GM18861 (cell line): ENCODE data around the gene KATNA1.
"Not testable (repeated sequence)": the region's sequence is repeated elsewhere in the genome, so short reads cannot be mapped to it uniquely, and the experiment has no call there.

ENCODE experiments used
- ATAC-seq: cut with Tn5 transposase; IDR thresholded peaks from one replicate; pipeline ENCODE4 v1.9.1; 2021; ENCODE audit not compliant: unreplicated experiment

KATNA1 gene

GRCh38 chr6:149648148-149649145 is at the start of gene KATNA1:
Gene KATNA1 (minus strand): TSS chr6:149648714. CDS start chr6:149638547, 10,167 bp downstream.
- ATAC-seq, result peak; percentile 89

- no peak for ATAC-seq
Observed at GRCh38 chr6:149698175-149698574, 49.7 kb upstream of the KATNA1 start.

DNA sequence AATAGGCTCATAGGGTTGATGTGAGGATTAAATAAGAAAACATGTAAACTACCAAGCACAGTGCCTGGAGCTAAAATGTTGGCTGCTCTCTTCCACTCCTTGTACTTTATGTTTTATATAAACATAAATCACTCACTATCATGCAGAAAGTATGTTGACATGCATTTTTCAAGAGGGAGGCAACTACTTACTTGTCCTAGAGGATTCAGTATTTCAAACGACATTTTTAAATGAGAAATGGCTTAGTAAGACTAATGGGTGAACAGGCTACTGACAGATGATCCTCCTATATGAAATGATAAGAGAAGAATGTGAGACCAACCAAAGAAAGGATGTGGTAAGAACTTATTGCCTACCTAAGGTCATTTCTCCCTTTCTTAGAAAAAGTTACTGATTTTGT is 48.4 kb upstream of the KATNA1 start:
- no peak for ATAC-seq

DNA sequence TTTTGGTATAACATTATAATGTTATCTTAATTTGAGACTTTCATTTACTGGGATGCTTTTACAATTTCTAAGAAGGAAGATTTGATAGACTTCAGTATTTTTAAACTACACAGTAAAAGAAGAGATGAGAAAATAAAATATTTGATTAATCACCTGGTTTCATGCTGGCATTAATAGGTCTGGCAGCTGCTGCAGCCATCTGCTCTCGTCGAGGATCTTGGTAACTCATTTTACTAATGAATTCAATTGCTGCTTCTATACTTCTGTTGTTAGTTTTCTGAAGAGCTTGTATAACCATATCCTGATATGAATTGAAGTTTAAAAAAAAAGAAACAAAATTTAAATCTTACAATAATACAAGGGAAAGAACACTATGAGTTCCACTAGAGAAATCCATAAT is 46.4 kb upstream of the KATNA1 start:
- ATAC-seq, result no peak

GRCh38 chr6:149691201-149691600 is 42.7 kb upstream of the KATNA1 start:
- ATAC-seq, result no peak

DNA sequence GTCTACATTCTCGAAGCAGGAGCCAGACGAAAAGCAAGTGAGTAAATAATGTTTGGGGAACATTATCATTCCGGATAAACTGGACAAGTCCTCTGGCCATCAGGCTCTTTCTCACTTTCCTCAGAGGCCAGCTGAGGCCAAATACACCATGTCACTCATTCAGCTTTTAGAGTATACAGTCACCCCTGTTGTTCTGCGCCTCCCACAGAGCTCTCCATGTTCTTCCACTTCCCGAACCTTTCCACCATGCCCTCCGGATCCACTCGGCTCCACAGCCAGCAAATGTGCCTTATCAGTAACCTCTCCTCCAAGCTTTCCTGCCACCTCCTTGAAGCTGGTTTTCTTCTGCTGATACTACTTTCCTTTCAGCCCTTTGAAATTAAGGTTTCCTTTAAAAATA is 37.7 kb upstream of the KATNA1 start:
- no peak for ATAC-seq

- ATAC-seq, result no peak
Observed at GRCh38 chr6:149683256-149683859, 34.8 kb upstream of the KATNA1 start.

DNA sequence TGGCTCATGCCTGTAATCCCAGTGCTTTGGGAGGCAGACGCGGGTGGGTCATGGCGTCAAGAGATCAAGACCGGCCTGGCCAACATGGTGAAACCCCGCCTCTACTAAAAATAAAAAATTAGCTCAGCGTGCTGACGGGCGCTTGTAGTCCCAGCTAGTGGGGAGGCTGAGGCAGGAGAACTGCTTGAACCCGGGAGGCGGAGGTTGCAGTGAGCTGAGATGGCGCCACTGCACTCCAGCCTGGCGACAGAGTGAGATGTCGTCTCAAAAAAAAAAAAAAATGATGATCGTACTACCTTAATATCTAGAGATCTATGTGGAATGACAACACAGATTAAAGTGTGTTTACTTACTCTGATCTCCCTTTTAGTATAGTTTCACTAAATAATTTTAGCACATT is 33.3 kb upstream of the KATNA1 start:
- ATAC-seq, result not testable (repeated sequence)

- ATAC-seq, result no peak
Observed at GRCh38 chr6:149681209-149681608, 32.7 kb upstream of the KATNA1 start.

GRCh38 chr6:149680503-149680902 is 32.0 kb upstream of the KATNA1 start:
- peak; percentile 59 for ATAC-seq

DNA sequence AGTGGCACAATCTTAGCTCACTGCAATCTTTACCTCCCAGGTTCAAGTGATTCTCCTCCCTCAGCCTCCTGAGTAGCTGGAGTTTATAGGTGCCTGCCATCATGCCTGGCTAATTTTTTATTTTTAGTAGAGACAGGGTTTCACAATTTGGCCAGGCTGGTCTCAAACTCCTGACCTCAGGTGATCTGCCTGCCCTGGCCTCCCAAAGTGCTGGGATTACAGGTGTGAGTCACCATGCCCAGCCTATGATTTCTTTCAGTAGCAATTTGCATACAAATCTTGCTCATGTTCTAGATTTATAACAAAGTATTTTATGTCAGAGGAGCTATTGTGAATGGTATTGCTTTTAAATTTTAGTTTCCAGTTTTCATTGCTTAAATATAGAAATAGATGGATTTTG is 23.8 kb upstream of the KATNA1 start:
- not testable (repeated sequence) for ATAC-seq

DNA sequence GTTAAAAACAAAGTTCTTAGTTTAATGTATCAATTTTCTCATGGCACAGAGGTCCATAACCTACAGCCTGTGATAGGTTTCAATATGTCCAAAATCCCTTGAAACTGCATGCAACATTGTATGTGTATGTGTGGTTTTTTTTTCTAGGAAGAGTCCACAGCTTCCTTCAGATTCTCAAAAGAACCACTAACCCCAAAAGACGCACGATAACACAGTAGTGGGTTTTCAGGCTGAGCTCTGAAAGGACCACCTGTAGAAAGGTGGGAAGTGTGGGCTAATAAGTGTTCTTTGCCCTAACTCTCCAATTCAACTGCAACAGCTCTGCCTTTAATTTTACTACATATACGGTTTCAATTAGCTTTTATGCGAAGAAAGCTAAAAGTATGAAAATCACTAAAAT is 11.5 kb upstream of the KATNA1 start:
- ATAC-seq, result no peak

GRCh38 chr6:149657441-149657840 is 8.9 kb upstream of the KATNA1 start:
- no peak for ATAC-seq

DNA sequence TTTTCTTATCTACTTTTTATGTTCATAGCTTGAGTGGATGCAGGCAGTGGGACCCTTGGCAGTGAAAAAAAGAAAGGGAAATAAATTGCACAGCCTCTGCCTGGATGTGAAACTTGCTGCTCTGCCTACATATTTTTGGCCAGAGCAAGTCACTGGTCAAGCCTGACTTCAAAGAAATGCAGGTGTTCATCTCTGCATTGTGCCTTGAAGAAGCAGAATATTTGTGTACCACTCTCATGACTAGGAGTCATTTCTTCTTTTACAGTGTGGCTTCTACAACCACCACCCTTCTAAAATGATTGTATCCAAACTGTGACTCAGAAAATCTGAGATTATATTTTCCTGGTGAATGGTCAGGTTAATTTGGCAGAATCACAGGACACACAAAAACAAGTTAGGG is 2.5 kb upstream of the KATNA1 start:
- no peak for ATAC-seq

DNA sequence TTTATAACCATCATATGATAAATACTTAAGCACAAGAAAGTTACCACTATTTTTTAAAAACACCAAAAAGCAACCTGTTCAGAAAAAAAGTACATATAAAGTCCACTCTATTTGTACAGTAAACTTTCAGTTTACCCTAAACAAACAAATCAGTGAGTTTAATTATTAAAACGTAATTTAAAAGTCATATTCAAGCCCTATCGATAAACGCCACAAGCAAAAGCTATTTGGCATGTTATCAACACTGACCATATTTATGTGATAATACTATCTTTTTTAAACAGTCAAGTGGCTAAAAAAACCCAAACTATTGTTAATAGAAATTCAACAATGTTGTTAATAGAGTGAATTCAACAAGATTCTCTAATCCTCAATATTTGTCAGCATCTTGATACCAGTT is 1.9 kb downstream of the KATNA1 start:
- ATAC-seq, result no peak

DNA sequence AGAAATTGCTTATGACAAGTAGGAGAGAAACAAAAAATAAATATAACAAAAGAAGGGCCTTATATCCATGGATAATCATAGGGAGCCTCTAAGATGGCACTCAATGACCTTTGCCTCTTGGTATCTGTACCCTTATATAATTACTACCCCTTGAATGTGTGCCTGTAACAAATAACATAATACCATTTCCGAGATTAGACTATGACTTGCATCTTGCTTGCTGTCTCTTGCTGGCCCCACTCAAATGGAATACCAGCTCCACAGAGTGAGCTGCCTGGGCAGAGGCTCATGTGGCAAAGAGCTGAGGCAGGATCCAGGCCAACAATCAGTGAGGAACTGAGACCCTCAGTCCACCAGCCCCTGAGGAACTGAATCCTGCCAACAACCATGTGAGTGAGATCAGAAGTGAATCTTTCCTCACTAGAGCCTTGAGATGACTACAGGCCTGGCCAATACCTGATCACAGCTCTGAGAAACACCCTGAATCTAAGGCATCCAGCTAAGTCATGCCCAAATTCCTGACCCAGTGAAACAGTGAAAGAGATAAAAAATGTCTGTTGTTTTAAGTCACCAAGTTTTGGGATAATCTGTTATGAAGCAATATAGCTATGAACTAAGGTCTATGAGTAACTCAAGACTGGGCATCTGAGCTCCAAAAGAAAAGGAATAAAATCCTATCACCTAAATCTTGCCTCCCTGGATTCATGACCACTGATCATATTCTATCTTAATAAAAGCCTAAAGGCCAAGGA is 5.5 kb downstream of the KATNA1 start:
- ATAC-seq, result no peak

DNA sequence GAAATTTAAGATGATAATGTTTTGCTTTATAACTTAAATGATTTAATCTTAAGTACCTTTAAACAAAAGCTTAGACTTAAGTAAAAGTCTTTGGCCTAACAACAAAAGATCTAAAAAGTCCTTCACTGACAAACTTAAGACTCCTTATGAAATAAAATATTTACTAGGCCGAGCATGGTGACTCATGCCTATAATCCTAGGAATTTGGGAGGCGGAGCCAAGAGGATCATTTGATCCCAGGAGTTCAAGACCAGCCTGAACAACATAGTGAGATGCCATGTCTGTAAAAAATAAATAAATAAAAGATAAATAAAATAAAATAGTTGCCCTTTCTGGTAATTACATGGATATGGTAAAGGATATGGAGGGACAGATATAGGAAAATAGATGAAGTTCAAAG is 12.4 kb downstream of the KATNA1 start:
- no peak for ATAC-seq

DNA sequence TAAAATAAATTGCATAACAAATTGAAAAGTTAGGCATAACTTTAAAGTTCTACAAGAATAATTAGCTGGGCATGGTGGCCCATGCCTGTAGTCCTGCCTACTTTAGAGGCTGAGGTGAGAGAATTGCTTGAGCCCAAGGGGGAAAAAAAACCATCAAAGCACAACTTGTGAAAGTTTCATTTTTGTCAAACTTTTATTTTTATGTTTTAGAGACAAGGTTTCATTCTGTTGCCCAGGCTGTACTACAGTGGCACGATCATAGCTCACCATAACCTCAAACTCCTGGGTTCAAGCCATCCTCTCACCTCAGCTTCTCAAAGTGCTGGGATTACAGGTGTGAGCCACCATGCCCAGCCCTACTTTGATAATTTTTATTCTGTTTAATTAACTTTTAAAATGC is 14.2 kb downstream of the KATNA1 start:
- ATAC-seq, result no peak

DNA sequence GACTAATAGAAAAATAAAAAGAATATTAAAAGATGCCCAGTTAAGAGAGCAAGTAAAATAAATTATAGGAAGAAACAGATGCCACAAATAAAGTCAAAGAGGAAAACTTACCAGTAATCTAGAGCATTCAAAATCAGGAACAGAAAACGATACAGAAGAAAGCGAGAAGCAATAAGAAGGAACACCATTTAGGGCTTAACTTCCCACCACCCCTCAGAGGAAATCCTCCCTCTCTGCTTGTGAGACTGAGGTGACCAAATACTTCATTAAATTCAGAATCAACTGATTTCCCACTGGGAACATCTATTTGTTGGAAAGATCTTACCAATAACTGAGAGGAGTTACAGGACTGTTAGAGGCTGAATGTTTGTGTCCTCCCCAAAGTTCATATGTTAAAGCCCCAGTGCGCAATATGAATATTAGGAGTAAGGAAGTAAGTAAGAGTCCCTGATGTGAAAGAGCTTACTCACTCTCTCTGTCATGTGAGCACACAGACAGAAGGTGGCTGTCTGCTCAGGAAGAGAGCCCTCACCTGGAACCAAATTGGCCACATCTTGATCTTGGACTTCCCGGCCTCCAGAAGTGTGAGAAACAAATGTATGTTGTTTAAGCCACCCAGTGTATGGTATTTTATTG is 19.5 kb downstream of the KATNA1 start:
- ATAC-seq, result peak; percentile 70

DNA sequence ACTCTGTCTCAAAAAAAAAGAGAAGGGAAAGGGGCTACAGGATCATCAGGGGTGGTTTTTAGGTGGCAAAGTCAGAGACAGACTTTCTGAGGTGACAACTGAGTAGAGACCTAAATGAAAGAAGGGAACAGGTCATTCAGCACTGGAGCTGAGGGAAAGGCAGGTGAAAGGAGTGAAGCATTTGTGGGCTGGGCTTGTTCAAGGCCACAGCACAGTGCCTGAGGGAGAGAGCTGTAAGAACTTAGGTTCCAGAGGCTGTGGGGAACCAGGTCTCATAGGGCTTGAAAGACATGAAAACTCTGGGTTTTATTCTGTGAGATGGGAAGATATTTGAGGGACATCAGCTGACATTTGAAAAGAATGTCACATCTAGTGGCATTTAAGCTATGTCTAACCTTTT is 20.8 kb downstream of the KATNA1 start:
- no peak for ATAC-seq

DNA sequence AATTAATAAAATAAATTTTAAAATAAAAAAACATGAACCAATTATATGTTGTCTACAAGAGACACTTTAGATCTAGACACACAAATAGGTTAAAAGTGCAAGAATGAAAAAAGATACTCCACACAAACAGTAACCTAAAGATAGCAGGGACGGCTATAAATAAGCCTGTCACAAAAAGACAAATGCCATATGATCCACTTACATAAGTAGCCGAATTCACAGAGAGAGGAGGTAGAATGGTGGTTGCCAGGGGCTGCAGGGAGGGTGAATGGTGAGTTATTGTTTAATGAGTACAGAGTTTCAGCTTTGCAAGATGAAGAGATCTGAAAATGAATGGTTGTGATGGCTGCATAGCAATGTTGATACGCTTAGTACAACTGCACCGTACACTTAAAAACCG is 32.7 kb downstream of the KATNA1 start:
- no peak for ATAC-seq
